ENCODE measurements around the gene MSH2.

DNA sequence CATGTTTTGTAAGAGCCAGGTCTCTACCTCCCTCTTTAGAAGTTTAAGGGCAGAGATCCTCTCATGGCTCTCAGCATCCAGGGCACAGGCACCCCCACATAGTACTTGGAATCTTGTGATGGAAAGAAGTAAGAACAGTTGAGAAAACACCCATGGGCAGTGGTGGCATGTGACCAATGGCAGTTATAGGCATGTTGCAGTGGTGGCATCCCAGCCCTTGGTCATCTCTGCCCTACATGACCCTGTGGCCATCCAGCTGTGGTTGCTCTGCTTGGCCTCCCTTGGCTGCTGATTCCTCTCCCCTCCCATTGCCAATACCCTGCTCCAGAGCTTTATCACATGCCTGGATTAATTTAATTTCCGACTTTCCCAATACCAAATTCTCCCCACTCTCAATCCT is 13.3 kb upstream of the MSH2 start:
- TF ChIP-seq, protein P1, sequence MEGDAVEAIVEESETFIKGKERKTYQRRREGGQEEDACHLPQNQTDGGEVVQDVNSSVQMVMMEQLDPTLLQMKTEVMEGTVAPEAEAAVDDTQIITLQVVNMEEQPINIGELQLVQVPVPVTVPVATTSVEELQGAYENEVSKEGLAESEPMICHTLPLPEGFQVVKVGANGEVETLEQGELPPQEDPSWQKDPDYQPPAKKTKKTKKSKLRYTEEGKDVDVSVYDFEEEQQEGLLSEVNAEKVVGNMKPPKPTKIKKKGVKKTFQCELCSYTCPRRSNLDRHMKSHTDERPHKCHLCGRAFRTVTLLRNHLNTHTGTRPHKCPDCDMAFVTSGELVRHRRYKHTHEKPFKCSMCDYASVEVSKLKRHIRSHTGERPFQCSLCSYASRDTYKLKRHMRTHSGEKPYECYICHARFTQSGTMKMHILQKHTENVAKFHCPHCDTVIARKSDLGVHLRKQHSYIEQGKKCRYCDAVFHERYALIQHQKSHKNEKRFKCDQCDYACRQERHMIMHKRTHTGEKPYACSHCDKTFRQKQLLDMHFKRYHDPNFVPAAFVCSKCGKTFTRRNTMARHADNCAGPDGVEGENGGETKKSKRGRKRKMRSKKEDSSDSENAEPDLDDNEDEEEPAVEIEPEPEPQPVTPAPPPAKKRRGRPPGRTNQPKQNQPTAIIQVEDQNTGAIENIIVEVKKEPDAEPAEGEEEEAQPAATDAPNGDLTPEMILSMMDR (conservative IDR thresholded peaks at IDR 0.05 in 1 of 2, IDR thresholded peaks at IDR 0.05 in 1 of 2; ENCODE audit: extremely low read depth in 1 of 2, insufficient read depth in 1 of 2, low read depth in 1 of 2, low read length in 2 of 2): no peak
- TF ChIP-seq EZH2 (IDR thresholded peaks at IDR 0.05; ENCODE audit: borderline replicate concordance, low read length): no peak

Data from mammary epithelial cell (primary cell).